CD4-positive, alpha-beta T cell treated with Interleukin-12 subunit alpha and Interleukin-12 subunit beta, for 1 hour (primary cell): ENCODE results near the gene DAD1.
"Not testable (repeated sequence)": the region's sequence is repeated elsewhere in the genome, so short reads cannot be mapped to it uniquely, and the experiment has no call there.

Experiments
- DNase-seq: peaks from one replicate; pipeline ENCODE4 v3.0.0-alpha.2; 2020

Gene DAD1

GRCh38 chr14:22566266-22566665, 22.8 kb downstream of the DAD1 start:
- DNase-seq = not testable (repeated sequence)

- DNase-seq = no peak
Measured at GRCh38 chr14:22565391-22565945, 23.6 kb downstream of the DAD1 start.

DNA sequence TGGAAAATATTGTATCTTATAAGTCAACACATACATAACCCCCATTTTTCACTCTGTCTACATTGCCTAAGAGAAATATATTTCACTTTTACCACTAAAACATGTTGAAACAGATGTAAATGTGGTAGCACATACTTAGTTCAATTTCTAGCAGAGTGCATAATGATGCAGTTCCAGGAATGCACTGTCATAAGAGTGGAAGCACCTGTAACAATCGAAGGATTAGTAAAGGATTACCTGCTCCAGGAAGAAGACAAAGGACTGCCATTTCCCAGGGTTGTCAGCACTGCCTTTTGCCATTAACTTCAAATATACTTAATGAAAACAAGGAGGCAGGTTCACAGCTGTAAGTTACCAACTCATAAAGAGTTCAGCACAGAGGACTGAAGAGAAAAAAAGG, 24.6 kb downstream of the DAD1 start:
- DNase-seq = no peak

DNA sequence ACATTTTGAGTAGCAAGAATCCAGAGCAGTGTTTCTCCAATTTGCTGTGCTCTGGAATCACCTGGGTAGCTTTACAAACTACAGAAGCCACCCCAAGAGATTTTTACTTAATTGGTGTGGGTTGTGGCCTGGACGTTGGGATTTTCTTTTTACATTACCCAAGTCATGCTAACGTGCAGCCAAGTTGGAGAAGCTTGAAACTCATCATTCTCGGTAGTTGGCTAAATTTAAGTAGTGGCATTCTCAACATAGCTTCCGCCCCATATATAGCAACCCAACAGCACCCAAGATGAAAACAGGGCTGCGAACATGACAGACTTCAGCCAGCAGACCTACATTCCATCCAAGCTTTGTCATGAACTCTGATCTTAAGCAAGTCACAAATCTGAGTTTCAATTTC, 25.0 kb downstream of the DAD1 start:
- peak; percentile 21 for DNase-seq

- DNase-seq = peak; percentile 91
Measured at GRCh38 chr14:22561661-22562579, 27.1 kb downstream of the DAD1 start.

DNA sequence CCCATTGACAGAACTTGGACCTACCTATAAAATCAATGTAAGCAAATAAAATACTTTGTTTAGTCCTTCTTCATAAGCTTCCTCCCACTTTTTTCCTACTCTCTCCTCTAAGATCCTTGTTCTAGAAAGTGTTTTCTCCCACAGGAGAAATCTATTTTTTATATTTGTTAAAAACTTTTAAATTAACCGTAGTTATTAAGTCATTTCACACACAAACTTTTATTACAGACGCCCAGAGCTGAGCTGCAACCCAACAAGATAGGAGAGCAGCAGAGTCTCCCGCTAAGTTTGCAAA, 27.7 kb downstream of the DAD1 start:
- no peak for DNase-seq

- DNase-seq = peak; percentile 44
Measured at GRCh38 chr14:22560662-22561365, 28.2 kb downstream of the DAD1 start.

DNA sequence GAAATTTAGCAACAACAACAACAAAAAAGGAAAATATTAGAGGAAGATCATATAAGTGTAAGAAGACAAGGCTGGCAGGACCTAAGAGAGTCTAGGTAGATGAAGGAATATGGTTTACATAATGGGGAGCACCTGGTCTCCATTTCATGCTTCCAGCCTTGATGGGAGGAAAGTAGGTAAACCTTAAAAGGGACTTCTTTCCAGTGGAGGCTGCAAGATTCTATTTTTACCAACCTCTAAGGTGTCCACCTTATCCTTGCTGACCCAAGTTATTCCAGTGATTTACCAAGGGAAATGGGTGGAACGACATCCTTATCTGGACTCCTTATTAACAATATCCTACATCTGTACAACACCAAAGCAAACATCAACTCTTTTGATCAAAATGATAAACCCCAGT, 30.0 kb downstream of the DAD1 start:
- peak; percentile 14 for DNase-seq

DNA sequence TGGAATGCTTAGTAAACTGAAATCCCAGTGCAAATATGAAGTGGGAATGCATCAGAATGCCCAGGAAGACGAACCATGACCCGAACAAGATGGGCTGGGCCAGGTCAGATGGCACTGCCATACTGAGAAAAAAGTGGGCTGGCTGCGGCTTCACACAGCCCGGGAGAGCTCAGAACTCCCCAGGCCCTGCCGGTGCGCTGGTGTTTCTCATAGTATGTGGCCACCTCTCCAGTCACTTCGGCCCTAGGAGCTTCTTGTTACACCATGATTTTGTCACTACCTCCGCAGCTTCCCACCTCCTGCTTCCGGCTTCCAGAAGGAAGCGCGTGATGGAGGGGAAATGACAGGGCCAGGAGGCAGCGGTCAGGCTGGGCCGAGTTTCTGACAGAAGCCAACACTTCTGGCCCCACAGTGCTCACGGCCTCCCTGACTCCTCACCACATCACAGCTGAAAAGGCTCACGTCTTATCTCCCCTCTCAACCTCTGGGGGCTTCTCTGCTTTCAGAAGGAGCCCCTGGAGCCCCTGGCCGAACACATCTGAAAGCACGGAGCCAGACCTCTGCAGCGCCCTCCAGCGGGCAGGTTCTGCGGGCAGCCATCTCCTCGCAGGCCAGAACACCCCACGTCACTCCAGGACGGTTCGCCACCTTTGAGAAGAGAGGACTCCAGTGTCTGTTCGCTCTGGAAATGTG, 30.7 kb downstream of the DAD1 start:
- peak; percentile 81 for DNase-seq

GRCh38 chr14:22557846-22558220, 31.2 kb downstream of the DAD1 start:
- peak; percentile 31 for DNase-seq

GRCh38 chr14:22556990-22557623, 31.9 kb downstream of the DAD1 start:
- peak; percentile 90 for DNase-seq

- DNase-seq = peak; percentile 99
Measured at GRCh38 chr14:22556021-22556989, 32.7 kb downstream of the DAD1 start.

DNA sequence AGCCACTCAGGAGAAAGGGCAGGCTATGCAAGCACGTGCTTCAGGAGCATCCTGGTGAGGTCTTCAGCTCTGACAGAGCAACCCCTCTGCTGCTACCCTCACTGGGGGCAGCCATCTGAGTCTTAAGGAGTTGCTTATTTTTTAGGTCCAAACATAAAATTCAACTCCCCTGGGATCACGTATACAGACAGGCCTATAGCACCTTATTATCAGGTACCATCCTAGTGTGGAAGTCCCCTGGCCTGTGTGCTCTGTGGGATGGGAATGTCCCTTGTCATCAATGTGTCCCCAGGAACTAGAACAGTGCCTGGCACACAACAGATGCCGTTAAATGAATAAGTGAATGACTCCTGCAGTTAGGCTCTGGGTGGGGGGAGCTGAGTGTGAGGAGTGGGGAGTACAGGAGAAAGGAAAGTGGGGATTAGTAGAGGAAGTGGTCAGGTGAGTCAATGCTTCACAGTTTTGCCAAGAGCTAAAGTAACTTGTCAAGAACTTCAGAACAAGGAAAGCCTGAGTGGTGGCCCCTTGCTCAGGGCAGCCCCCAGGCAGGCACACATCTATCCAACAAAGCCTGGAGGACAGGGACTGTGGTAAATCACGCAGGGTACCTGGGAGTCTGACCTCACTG, 33.5 kb downstream of the DAD1 start:
- peak; percentile 73 for DNase-seq

DNA sequence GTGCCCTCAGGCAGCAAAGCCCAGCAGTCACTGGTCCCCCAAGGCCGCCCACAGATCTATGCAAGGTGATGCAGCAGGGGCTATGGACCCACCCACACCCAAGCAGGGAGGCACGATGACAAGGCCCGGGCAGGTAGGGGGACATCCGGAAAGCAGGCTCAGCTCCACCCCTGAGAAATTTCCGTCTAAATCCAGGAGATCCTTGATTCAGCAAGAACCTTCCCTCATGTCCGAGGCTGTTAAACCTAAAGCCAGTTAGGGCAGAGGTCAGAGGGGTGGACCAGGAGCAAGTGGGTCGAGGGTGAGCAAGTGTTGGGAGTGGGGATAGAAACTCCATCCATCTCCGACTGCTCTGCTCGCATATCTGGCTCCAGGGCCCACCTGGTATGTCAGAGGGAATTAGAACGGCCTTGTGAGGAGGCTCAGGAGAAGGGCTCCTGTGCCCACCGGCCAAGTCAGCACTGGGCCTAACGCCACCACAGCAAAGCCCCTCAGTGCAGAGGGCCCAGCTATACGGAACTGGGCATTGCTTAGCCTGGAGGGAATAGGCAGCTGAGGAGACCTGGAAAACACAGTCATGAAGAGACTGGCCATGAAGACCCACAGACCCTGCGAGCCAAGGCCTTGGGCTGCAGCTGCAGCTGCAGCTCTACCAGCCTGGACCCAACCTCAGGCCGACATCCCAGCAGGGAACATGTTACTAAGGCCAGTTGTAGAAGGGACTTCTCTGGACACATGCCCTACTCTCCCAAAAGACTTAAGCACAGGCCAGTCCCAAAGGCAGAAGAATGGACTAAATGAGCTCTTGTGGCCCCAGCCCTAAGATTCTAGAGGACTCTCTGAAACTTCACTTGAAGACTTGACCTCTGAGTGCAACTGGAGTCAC, 34.3 kb downstream of the DAD1 start:
- DNase-seq = peak; percentile 49

DNA sequence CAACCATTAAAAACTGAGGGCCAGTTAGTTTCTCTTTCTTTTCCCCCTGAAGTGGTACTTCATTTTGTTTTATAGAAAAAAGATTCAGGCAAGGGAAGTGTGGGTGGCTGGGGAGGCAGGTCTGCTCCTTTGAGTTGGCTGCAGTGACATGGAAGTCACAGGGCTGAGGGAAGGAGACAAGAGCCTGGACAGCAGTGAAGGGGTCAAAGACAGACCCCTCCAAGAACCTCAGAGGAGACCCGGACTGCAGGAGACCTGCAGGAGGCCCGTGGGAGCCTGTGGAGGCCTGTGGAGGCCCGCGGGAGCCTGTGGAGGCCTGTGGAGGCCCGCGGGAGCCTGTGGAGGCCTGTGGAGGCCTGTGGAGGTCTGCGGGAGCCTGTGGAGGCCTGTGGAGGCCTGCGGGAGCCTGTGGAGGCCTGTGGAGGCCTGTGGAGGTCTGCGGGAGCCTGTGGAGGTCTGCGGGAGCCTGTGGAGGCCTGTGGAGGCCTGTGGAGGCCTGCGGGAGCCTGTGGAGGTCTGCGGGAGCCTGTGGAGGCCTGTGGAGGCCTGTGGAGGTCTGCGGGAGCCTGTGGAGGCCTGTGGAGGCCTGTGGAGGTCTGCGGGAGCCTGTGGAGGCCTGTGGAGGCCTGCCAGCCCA, 35.0 kb downstream of the DAD1 start:
- peak; percentile 52 for DNase-seq

- no peak for DNase-seq
Measured at GRCh38 chr14:22553445-22553844, 35.6 kb downstream of the DAD1 start.

- DNase-seq = peak; percentile 2
Measured at GRCh38 chr14:22552827-22553076, 36.3 kb downstream of the DAD1 start.

DNA sequence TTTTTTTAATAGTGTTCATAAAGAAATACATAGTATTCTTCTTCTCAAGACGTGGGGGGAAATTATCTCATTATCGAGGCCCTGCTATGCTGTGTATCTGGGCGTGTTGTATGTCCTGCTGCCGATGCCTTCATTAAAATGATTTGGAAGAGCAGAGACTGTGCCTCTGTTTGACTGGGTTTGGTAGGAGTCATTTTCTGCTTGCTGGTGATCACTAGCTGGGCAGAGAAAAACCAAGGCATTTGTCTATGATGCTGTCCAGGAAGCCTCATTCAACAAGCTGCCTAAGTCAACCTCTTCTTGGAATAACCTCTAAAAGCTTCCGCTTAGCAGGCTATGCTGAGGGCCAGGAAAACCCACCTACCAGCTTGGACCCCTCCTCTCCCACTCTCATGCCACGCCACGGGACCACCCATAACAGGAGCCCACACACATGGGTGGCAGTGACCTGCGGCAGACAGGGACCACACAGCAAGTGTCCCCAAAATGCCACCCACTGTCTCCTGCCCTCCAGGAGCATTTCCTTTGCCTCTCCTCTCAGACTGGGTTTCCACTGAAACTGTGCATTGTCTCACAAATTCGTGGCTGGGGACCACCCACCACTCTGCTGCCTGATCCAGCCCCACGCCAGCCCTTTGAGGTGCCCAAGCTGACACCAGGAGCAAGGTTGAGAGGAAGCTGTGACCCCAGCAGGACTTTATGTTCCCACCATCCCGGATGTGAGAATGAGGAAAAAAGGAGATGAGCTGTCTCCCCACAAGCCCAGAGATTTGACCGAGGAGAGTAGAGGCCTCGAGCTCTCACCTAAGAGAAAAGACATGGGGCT, 36.8 kb downstream of the DAD1 start:
- DNase-seq = peak; percentile 28

DNA sequence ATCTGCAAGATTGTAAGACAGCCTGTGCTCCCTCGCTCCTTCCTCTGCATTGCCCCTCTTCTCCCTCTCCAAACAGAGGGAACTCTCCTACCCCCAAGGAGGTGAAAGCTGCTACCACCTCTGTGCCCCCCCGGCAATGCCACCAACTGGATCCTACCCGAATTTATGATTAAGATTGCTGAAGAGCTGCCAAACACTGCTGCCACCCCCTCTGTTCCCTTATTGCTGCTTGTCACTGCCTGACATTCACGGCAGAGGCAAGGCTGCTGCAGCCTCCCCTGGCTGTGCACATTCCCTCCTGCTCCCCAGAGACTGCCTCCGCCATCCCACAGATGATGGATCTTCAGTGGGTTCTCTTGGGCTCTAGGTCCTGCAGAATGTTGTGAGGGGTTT, 37.4 kb downstream of the DAD1 start:
- peak; percentile 24 for DNase-seq
